Activated naive CD4-positive, alpha-beta T cell treated with anti-CD3 and anti-CD28 coated beads for 36 hours (primary cell): ENCODE measurements around the gene MAST2. TPM values are rescaled to one million over a fixed set of nuclear protein-coding genes. Genes with fewer than 3 reads are reported as not detected.
"Not testable (repeated sequence)": the region's sequence is repeated elsewhere in the genome, so short reads cannot be mapped to it uniquely, and the experiment has no call there.

ENCODE experiments used
- CTCF ChIA-PET: fragments of 350-600 bp; sonication (Branson Sonifier 250); formaldehyde crosslinking; loops from one replicate; lab custom pipeline; 2021; ENCODE audit warnings: antibody characterized with exemption; lab: Charles Lee
- DNase-seq: peaks from one replicate; pipeline ENCODE4 v3.0.0-alpha.2; 2020
- H3K27ac Mint-ChIP-seq: one replicate; pipeline ENCODE4 v1.8.0; 2021; ENCODE audit warnings: mild to moderate bottlenecking, mixed read lengths
- H3K27me3 Mint-ChIP-seq: one replicate; pipeline ENCODE4 v1.8.0; 2021; ENCODE audit warnings: low read depth, mixed read lengths
- H3K36me3 Mint-ChIP-seq: one replicate; pipeline ENCODE4 v1.8.0; 2021; ENCODE audit warnings: low read depth, mixed read lengths
- H3K4me1 Mint-ChIP-seq: one replicate; pipeline ENCODE4 v1.8.0; 2021; ENCODE audit warnings: low read depth, mixed read lengths
- H3K4me3 Mint-ChIP-seq: one replicate; pipeline ENCODE4 v1.8.0; 2021; ENCODE audit warnings: mild to moderate bottlenecking, moderate library complexity, mixed read lengths
- H3K9me3 Mint-ChIP-seq: one replicate; pipeline ENCODE4 v1.8.0; 2021; ENCODE audit warnings: mixed read lengths
- intact Hi-C: fragments of 100-400 bp; cut with micrococcal nuclease; formaldehyde crosslinking; loops from one replicate; pipeline ENCODE4 v1.15.1; 2023
- total RNA-seq, 2 experiments: library from RNA; stranded (reverse); gene quantifications; one replicate each; pipeline ENCODE4 v1.2.3, GENCODE V29; 2021

The MAST2 gene
- total RNA-seq, 2 experiments from 2014 or later = 21.7 to 22.1 TPM

DNA sequence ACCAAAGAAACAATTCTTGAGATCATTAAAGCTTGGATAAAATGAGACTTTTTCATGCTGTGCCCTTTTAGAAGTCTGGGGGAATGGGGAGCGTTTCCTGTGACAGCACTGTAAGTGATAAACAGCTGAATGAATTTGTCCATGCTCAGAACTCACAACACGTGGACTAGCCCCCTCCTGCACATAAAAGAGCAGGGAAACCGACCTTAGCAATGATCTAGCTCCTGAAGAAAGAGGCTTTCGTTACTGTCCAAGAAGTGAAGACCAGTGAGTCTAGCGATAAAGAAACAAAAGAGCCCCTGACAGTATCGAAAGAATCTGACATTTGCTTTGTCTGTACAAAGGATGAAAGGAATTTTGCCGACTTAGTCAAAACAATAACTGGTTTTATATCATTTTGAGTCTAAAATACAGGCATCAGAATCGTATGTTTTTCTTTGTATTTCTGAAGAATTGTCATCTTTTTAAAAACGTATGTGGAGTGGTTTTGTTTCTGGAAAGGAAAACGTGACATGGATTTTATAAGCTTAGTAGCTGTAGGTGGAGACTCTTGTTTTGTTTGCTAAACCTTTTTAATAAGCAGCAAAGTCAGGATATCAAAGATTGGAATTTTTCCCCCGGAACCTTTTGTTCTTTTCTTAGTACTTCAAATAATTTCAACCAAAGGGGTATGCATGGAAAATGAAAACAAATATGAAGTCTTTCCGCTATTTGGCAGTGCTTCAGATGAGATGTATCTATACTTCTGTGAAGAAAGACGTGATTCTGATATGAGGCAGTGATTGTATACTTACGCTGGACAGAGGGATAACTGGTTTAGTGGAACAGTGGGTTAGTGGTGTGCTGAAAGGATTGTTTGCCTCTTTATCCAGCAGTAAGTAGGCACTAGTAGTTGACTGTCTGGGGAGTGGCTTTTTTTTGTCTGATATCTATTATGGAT is 61.0 kb downstream of the MAST2 start:
- no peaks in the 10 kb centered on the region for H3K36me3 Mint-ChIP-seq
- H3K4me1 Mint-ChIP-seq = peaks cover 43% of the 10 kb centered on the region
- H3K4me3 Mint-ChIP-seq = no peak overlapping the region
- H3K9me3 Mint-ChIP-seq = no peaks in the 10 kb centered on the region
- intact Hi-C loops = loop anchor here (5.0 to 10.0 kb wide), 2 partner anchors 282 to 360 kb away; partner anchors contain the start of genes CCDC163, MMACHC and NASP
- peaks cover 3% of the 10 kb centered on the region for H3K27me3 Mint-ChIP-seq
- CTCF ChIA-PET = no interaction called here
- H3K27ac Mint-ChIP-seq = no peak overlapping the region
- DNase-seq = no peak

DNA sequence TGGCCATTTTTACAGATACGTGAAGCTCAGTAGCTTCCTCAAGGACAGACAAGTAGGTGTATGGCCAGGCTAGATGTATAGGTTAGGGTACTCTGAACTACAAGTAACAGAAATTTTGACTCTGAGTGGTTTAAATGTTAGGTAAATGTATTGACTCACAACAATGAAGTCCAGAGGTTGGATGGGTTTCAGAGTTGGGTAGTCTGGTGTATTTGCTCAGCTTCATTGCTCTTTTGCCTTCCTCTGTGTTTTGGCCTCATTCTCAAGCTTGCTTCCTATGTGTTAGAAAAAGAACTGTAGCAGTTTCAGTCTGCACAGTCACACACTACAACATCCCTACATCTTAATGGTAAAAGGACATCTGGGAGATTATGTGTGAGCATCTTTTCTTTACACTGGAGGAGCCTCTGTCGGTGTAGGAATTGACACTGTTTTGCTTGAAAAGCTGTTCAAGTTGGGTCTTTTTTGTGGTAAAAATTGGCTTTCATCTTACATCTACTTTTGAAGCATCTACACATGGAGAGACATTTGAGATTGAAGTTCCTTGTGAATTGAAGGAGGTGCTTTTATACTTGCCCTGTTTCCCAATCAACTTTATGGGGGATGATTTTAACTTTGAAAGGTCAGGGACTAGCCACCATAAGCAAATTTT is 64.4 kb downstream of the MAST2 start:
- CTCF ChIA-PET = interaction anchor here (0.7 to 1.2 kb wide), 2 partner anchors 45 to 136 kb away, joined by 3 read pairs; no protein-coding TSS in a partner anchor
- H3K4me3 Mint-ChIP-seq = no peak overlapping the region
- no peak overlapping the region for H3K27ac Mint-ChIP-seq
- intact Hi-C loops = loop anchor here (10.0 kb wide), 1 partner anchor 363 kb away; the partner anchor contains the start of genes CCDC163 and MMACHC
- H3K36me3 Mint-ChIP-seq = no peaks in the 10 kb centered on the region
- peaks cover 5% of the 10 kb centered on the region for H3K27me3 Mint-ChIP-seq
- no peak for DNase-seq
- peaks cover 23% of the 10 kb centered on the region for H3K4me1 Mint-ChIP-seq
- H3K9me3 Mint-ChIP-seq = no peaks in the 10 kb centered on the region

DNA sequence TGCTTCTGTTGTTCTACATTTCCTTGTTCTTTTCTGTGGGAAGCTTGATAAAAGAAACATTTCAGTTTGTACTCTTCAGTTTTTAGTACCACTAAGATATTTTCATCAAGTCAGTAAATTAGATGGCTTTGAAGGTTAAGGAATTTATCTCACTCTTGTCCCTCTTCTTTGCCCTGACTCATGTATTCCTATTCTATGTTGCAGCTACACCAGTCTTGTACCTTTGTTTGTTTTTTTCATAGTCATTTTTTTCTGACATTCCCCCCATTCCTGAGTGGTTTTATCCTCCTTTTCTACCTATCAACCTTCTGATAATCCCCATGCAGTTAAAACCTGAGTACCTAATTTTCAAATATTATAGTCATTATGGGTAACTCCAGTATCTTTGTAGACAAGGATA is 65.4 kb downstream of the MAST2 start:
- H3K27ac Mint-ChIP-seq = no peak overlapping the region
- intact Hi-C loops = loop anchor here (10.0 kb wide), 1 partner anchor 364 kb away; the partner anchor contains the start of genes CCDC163 and MMACHC
- H3K4me1 Mint-ChIP-seq = peaks cover 20% of the 10 kb centered on the region
- DNase-seq = no peak
- no peaks in the 10 kb centered on the region for H3K9me3 Mint-ChIP-seq
- H3K36me3 Mint-ChIP-seq = no peaks in the 10 kb centered on the region
- H3K4me3 Mint-ChIP-seq = no peak overlapping the region
- CTCF ChIA-PET = no interaction called here
- H3K27me3 Mint-ChIP-seq = peaks cover 5% of the 10 kb centered on the region

DNA sequence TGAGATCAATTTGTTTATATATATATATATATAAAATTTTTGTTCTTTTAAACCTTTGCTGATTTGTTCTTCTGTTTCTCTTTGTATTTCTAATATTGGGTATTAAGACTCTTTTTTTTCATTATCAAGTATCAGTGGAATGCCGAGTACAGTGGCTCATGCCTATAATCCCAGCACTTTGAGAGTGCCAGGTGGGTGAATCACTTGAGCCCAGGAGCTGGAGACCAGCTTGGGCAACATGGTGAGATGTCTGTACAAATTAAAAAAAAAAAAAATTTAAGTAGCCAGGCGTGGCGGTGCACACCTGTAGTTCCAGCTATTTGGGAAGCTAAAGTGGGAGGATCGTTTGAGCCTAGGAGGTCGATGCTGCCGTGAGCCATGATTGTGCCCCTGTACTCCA is 67.1 kb downstream of the MAST2 start:
- Mint-ChIP-seq H3K9me3 (no peaks in the 10 kb centered on the region), H3K27ac (no peak overlapping the region), H3K4me3 (no peak overlapping the region), H3K27me3 (peaks cover 2% of the 10 kb centered on the region), H3K36me3 (no peaks in the 10 kb centered on the region), H3K4me1 (peaks cover 12% of the 10 kb centered on the region)
- CTCF ChIA-PET = no interaction called here
- no peak for DNase-seq
- intact Hi-C loops = no loop called here

DNA sequence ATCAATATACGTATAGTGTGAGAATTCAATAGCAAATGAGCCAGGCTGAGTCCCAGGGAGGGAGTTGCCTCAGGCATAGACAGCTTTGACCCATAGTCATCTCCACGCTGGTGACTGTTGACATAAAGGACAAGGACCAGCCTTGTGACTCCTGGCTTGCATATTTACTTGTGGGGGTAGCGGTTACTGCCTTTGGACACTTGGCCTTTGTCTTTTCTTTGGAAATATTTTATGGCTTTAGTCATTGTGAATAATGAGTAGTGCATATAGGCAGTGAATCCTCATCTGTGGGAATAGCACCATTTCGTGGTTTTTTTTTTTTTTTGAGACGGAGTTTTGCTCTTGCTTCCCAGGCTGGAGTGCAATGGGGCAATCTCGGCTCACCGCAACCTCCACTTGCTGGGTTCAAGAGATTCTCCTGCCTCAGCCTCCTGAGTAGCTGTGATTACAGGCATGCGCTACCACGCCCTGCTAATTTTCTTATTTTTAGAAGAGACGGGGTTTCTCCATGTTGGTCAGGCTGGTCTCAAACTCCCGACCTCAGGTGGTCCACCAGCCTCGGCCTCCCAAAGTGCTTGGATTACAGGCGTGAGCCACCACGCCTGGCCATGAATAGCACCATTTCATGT is 68.9 kb downstream of the MAST2 start:
- H3K27ac Mint-ChIP-seq, H3K4me3 Mint-ChIP-seq, H3K9me3 Mint-ChIP-seq, H3K27me3 Mint-ChIP-seq, intact Hi-C loops, CTCF ChIA-PET, DNase-seq, H3K36me3 Mint-ChIP-seq: not testable (repeated sequence)
- peaks cover 12% of the 10 kb centered on the region for H3K4me1 Mint-ChIP-seq

DNA sequence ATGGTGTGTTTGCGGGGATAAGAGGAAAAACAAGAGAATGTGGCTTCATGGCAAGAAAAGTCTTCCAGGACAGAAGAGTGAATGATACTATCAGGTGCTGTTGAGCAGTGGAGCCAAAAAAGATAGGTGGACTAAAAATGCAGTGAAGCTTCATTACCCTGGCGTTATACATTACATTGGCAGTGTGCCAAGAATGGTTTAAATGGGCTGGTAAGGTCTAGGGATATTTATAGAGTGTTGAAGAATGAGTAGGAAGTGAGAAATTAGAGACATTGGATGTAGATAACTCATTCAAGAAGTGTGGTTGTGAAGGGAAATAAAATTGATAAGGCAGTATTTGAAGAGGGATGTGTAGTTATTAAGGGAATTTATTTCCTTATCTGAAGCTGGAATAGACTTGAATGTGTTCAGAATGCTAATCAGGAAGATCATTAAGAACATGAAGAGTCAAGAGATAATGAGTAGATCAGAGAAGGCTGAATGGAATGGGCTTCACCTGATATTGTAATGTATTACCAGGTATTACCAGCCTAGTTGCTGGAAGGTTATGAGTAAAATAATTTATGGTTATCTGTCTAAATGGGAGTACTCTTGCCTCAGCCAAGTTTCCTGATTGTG is 72.7 kb downstream of the MAST2 start:
- no peaks in the 10 kb centered on the region for H3K9me3 Mint-ChIP-seq
- intact Hi-C loops = no loop called here
- CTCF ChIA-PET = no interaction called here
- H3K27me3 Mint-ChIP-seq = peaks cover 2% of the 10 kb centered on the region
- H3K36me3 Mint-ChIP-seq = no peaks in the 10 kb centered on the region
- H3K27ac Mint-ChIP-seq = no peak overlapping the region
- H3K4me3 Mint-ChIP-seq = no peak overlapping the region
- DNase-seq = no peak
- no peaks in the 10 kb centered on the region for H3K4me1 Mint-ChIP-seq

DNA sequence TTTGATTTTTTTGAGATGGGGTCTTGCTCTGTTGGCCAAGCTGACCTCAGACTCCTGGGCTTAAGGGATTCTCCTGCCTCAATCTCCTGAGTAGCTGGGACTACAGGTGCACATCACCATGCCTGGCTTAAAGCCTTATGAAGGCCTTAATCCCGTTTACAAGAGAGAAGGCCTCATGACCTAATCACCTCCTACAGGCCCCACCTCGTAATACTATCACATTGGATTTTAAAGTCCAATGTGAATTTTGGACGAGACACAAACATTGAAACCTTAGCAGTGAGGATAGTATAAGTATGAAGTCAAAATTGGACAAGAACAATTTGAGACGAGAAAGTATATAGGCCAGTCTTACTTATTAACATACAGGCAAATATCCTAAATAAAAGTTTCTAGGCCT is 73.9 kb downstream of the MAST2 start:
- no peaks in the 10 kb centered on the region for H3K27me3 Mint-ChIP-seq
- no peak for DNase-seq
- H3K27ac Mint-ChIP-seq = no peak overlapping the region
- H3K9me3 Mint-ChIP-seq = no peaks in the 10 kb centered on the region
- CTCF ChIA-PET = no interaction called here
- intact Hi-C loops = no loop called here
- H3K4me1 Mint-ChIP-seq = no peaks in the 10 kb centered on the region
- no peak overlapping the region for H3K4me3 Mint-ChIP-seq
- no peaks in the 10 kb centered on the region for H3K36me3 Mint-ChIP-seq

DNA sequence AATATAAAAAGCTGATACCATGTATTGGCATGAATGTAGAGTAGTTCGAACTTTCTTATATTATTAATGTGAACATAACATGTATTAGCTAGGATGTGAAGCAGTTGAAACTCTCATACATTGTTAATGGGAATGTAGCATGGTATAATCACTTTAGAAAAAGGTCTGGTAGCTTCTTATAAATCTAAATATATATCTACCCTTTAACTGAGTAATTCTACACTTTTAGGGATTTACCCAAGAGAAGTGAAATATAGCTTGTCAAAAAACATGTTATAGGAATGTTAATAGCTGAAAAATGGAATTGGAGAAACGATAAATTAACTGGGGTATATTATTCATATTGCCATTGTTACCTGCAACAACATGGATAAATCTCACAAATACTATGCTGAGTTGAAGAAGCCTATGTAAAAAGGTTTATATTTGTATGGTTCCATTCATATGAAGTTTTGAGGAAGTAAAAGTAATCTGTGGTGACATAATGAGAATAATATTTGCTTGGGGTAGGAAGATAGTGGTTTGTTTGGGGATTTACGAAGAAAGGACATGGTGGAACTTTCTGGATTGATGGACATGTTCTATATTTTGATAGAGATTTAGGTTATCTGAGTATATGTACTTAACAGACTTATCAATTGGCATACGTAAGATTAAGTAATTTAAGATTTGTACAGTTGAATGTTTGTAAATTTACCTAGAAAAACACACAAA is 76.6 kb downstream of the MAST2 start:
- Mint-ChIP-seq H3K4me1 (no peaks in the 10 kb centered on the region), H3K9me3 (no peaks in the 10 kb centered on the region), H3K4me3 (no peak overlapping the region), H3K36me3 (no peaks in the 10 kb centered on the region), H3K27me3 (no peaks in the 10 kb centered on the region), H3K27ac (no peak overlapping the region)
- intact Hi-C loops = no loop called here
- CTCF ChIA-PET = interaction anchor here (0.6 kb wide), 1 partner anchor 67 kb away, joined by 3 read pairs; no protein-coding TSS in a partner anchor
- DNase-seq = no peak

DNA sequence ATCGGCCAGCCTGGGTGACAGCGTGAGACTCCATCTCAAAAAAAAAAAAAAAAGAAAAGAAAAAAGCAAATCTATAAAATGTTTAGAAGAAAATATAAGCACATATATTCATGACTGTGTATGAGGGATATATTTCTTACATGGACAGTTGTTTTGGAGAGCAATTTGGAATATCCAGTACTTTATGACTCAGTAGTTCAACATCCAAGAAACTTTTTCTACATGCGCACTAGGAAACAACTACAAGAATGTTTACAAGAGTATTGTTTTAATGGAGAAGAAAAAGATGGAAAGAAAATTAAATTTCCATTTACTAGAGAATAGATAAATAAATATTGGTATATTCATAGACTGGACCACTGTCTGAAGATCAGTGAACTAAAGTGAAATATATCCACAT is 77.5 kb downstream of the MAST2 start:
- intact Hi-C loops = no loop called here
- CTCF ChIA-PET = no interaction called here
- H3K4me1 Mint-ChIP-seq = no peaks in the 10 kb centered on the region

DNA sequence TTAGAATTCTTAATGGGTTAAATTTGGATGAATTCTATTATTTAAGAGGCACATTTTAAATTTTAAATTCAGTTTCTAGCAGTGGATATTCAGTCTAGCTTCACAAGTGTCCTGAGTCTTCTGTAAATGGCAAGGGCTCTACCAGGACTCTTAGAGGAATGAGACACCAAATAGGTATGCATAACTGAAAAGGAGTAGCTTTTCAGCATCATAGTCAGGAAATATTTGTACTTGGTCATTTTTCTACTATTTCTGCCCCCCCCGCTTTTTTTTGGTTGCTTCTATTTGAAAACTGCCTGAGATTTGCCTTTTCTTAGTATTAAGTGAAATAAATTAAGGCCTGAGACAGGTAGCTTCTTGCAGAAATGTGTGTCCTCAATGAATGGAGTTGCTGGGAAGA is 80.2 kb downstream of the MAST2 start:
- Mint-ChIP-seq H3K27ac (no peak overlapping the region), H3K36me3 (no peaks in the 10 kb centered on the region), H3K9me3 (no peaks in the 10 kb centered on the region), H3K4me3 (no peak overlapping the region), H3K27me3 (no peaks in the 10 kb centered on the region), H3K4me1 (peaks cover 21% of the 10 kb centered on the region)
- DNase-seq = no peak
- CTCF ChIA-PET = interaction anchor here (0.6 kb wide), 1 partner anchor 209 kb away, joined by 3 read pairs; no protein-coding TSS in a partner anchor
- intact Hi-C loops = no loop called here

More for the DNA sequence above, 77.5 kb downstream of the MAST2 start:
- H3K27ac Mint-ChIP-seq = no peak overlapping the region
- no peaks in the 10 kb centered on the region for H3K27me3 Mint-ChIP-seq
- DNase-seq = no peak
- H3K4me3 Mint-ChIP-seq = no peak overlapping the region
- no peaks in the 10 kb centered on the region for H3K36me3 Mint-ChIP-seq
- no peaks in the 10 kb centered on the region for H3K9me3 Mint-ChIP-seq

DNA sequence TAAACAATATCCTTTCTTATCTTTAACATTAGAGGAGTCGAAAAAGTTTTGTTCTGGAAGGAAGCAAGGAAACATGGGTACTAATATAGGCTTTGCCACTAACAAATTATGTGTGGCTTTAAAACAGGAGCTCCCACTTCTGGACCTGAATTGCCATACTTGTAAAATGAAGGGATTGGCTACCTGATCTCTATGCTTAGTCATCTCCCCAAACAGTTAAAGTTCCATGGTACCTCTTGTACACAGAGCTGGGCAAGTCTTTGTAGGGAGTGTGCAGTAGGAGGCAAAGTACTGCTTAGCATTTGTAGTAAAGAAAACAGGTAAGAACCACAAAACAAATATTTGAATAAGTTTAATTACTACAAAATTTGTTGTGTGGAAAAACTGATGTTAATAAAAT is 81.3 kb downstream of the MAST2 start:
- DNase-seq = no peak
- H3K4me1 Mint-ChIP-seq = peaks cover 24% of the 10 kb centered on the region
- CTCF ChIA-PET = no interaction called here
- H3K27ac Mint-ChIP-seq = no peak overlapping the region
- intact Hi-C loops = no loop called here
- no peaks in the 10 kb centered on the region for H3K36me3 Mint-ChIP-seq
- no peaks in the 10 kb centered on the region for H3K9me3 Mint-ChIP-seq
- H3K4me3 Mint-ChIP-seq = no peak overlapping the region
- H3K27me3 Mint-ChIP-seq = no peaks in the 10 kb centered on the region
